GM12878 (cell line): Measurements from ENCODE around the gene FSD1L. TPM values are rescaled to one million over a fixed set of nuclear protein-coding genes. Genes with fewer than 3 reads are reported as not detected.

Experiments used
- ATAC-seq: fragments of 200-7000 bp; cut with Tn5 transposase; 3 replicates; pipeline ENCODE4 v1.9.1; 2020; ENCODE audit warnings: mild to moderate bottlenecking, moderate library complexity
- BruUV-seq: library from RNA; stranded (reverse); fragments of 400-500 nt; replicated peaks from 2 replicates; lab custom pipeline; 2021; lab: Mats Ljungman, UMichigan
- CTCF ChIA-PET: fragments of 300-600 bp; sonication (Branson Sonifier 250); formaldehyde crosslinking; extraction: SDS; loops from one replicate; lab custom pipeline; 2021; ENCODE audit warnings: inconsistent platforms; lab: Yijun Ruan, JAX
- POLR2A ChIA-PET: fragments of 350-600 bp; formaldehyde crosslinking; extraction: SDS; loops from one replicate; lab custom pipeline; 2021; ENCODE audit warnings: inconsistent platforms; lab: Charles Lee
- RAD21 ChIA-PET: fragments of 300-600 bp; sonication (Branson Sonifier 250); formaldehyde crosslinking; loops from one replicate; lab custom pipeline; 2023; ENCODE audit warnings: antibody characterized with exemption; ENCODE audit not compliant: unreplicated experiment; lab: Charles Lee
- SMC1A ChIA-PET: fragments of 300-600 bp; sonication (Branson Sonifier 250); formaldehyde crosslinking; loops from one replicate; lab custom pipeline; 2023; ENCODE audit not compliant: unreplicated experiment, uncharacterized antibody; lab: Charles Lee
- DNase-seq: peaks from one replicate; pipeline ENCODE4 v3.0.0-alpha.2; 2011; ENCODE audit warnings: low read depth, low spot score
- FAIRE-seq: peaks from 3 replicates; lab custom pipeline; 2011; peaks lifted over from hg19 to GRCh38; lab: Jason Lieb, UNC
- H2AFZ ChIP-seq: 2 replicates; pipeline ENCODE4 v1.6.0; 2011; ENCODE audit warnings: low read depth, low read length, control low read depth; ENCODE audit not compliant: control insufficient read depth
- H3K27ac ChIP-seq: 2 replicates; pipeline ENCODE4 v1.5.1; 2011; ENCODE audit warnings: control low read depth; ENCODE audit not compliant: control insufficient read depth, insufficient read depth
- H3K27me3 ChIP-seq, 2 experiments: replicated peaks in 1 of 2; 2 replicates each; pipeline versions ENCODE4 v1.6.0 to v1.6.1; 2011; ENCODE audit warnings: low read length in 1 of 2; ENCODE audit not compliant: control insufficient read depth in 2 of 2, insufficient read depth in 2 of 2
- H3K36me3 ChIP-seq, 2 experiments: 2 replicates each; pipeline ENCODE4 v1.5.1; 2011; ENCODE audit warnings: low read length in 1 of 2; ENCODE audit not compliant: control insufficient read depth in 2 of 2, insufficient read depth in 2 of 2
- H3K4me1 ChIP-seq: 2 replicates; pipeline ENCODE4 v1.6.1; 2011; ENCODE audit warnings: mild to moderate bottlenecking, low read length, moderate library complexity, mixed read lengths; ENCODE audit not compliant: control insufficient read depth, insufficient read depth
- H3K4me2 ChIP-seq: 2 replicates; pipeline ENCODE4 v1.6.0; 2011; ENCODE audit warnings: control low read depth; ENCODE audit not compliant: control insufficient read depth, insufficient read depth
- H3K4me3 ChIP-seq: fragments of 200-600 bp; sonication (generic); 2 replicates; pipeline ENCODE4 v1.5.1; 2016
- H3K79me2 ChIP-seq: 2 replicates; pipeline ENCODE4 v1.6.0; 2011; ENCODE audit warnings: low read length; ENCODE audit not compliant: control insufficient read depth, insufficient read depth
- H3K9ac ChIP-seq: 2 replicates; pipeline ENCODE4 v1.8.0; 2011; ENCODE audit warnings: low read length, control low read depth, mixed read lengths; ENCODE audit not compliant: control insufficient read depth, insufficient read depth
- H3K9me3 ChIP-seq: replicated peaks from 3 replicates; pipeline ENCODE4 v1.5.1; 2011; ENCODE audit warnings: mild to moderate bottlenecking, low read length; ENCODE audit not compliant: control insufficient read depth, insufficient read depth
- H4K20me1 ChIP-seq: 2 replicates; pipeline ENCODE4 v1.6.0; 2011; ENCODE audit not compliant: control insufficient read depth, insufficient read depth
- HDAC2 ChIP-seq: fragments of 200-600 bp; sonication (generic); IDR thresholded peaks from 2 replicates; pipeline ENCODE4 v1.6.1; 2017
- HSF1 ChIP-seq: fragments of 150-350 bp; IDR thresholded peaks from 2 replicates; pipeline ENCODE4 v1.6.1; 2014; ENCODE audit warnings: mild to moderate bottlenecking, low read depth, low read length
- IRF4 ChIP-seq: IDR thresholded peaks from 2 replicates; pipeline ENCODE4 v1.6.1; 2011; ENCODE audit warnings: low read depth, low read length
- MLLT1 ChIP-seq: fragments of 450-650 bp; IDR thresholded peaks from 2 replicates; pipeline ENCODE4 v1.6.1; 2016; ENCODE audit warnings: mild to moderate bottlenecking
- RELA ChIP-seq: fragments of 450-650 bp; IDR thresholded peaks from 2 replicates; pipeline ENCODE4 v1.8.0; 2014; ENCODE audit warnings: borderline replicate concordance; ENCODE audit not compliant: partially characterized antibody
- ZSCAN29 ChIP-seq: fragments of 450-650 bp; IDR thresholded peaks from 2 replicates; pipeline ENCODE4 v1.6.1; 2017; ENCODE audit warnings: mild to moderate bottlenecking, moderate library complexity
- WGBS: methylation state at CpG from one replicate; pipeline ENCODE4 v1.1.6; 2016; ENCODE audit warnings: low lambda C conversion rate; ENCODE audit not compliant: insufficient replicate concordance, insufficient coverage; ENCODE audit errors: missing lambda C conversion rate; 5-methylcytosine and 5-hydroxymethylcytosine counted together
- in situ Hi-C: fragments of 300-500 bp; cut with MboI; formaldehyde crosslinking; loops from 9 replicates; pipeline ENCODE4 v1.14.3; 2018; ENCODE audit warnings: mixed read lengths
- intact Hi-C: fragments of 100-400 bp; cut with micrococcal nuclease; formaldehyde crosslinking; loops from one replicate; pipeline ENCODE4 v1.14.2; 2022; ENCODE audit not compliant: unreplicated experiment
- polyA plus RNA-seq, 11 experiments: library from polyadenylated mRNA; depleted of rRNA in 4 of 11; unstranded in 6 of 11; stranded (reverse) in 5 of 11; fragments of >200 nt; fragmentation: Nextera tagmentation in 4 of 11; fragmentation: Illumina TruSeq in 1 of 11; extraction: Ambion mirVana in 4 of 11; extraction: Trizol in 1 of 11; gene quantifications; 1 replicate in 1 of 11; 2 replicates in 10 of 11; pipeline versions ENCODE4 v1.2.1 to v1.2.3, GENCODE V29; 2011 to 2016; ENCODE audit warnings: inconsistent platforms in 2 of 11, missing spikeins in 2 of 11, low read depth in 1 of 11
- total RNA-seq, 4 experiments: library from RNA; depleted of rRNA in 3 of 4; stranded (reverse); fragments of >200 nt in 3 of 4; fragmentation: Illumina TruSeq in 1 of 4; extraction: Trizol in 1 of 4; gene quantifications; 2 replicates each; pipeline versions ENCODE4 v1.2.1 to v1.2.3, GENCODE V29; 2013 to 2021

Gene FSD1L
- total and polyA plus RNA-seq, 10 of the 15 experiments (the other 5 are each of a cell fraction or from before 2014, with no cell fraction given) = 11.9 to 52.4 (median 17.0) TPM

GRCh38 chr9:105415662-105415980 is 32.2 kb upstream of the FSD1L start:
- no peaks in the 10 kb centered on the region; the same call in 2 of the 3 replicates for H3K9me3 ChIP-seq
- no peak overlapping the region for H3K27ac ChIP-seq
- in situ Hi-C loops = loop anchor here (5.0 kb wide), 3 partner anchors 258 to 638 kb away; no protein-coding TSS in a partner anchor
- intact Hi-C loops = loop anchor here (1.0 to 5.0 kb wide), 5 partner anchors 227 to 635 kb away; partner anchors contain the start of gene ABCA1
- H3K9ac ChIP-seq = no peak overlapping the region
- H3K27me3 ChIP-seq = no peaks in the 10 kb centered on the region
- H3K36me3 ChIP-seq = no peaks in the 10 kb centered on the region
- peaks cover 9% of the 10 kb centered on the region for H3K4me1 ChIP-seq
- no peak overlapping the region for H2AFZ ChIP-seq
- CTCF ChIA-PET = interaction anchor here (0.6 to 7.3 kb wide), 31 partner anchors 10 to 1302 kb away, joined by 3 to 66 read pairs (median 4); no protein-coding TSS in a partner anchor
- no peak overlapping the region for H3K4me3 ChIP-seq
- WGBS = 77% methylated on average over 8 of the region's 8 CpGs
- TF ChIP-seq ZSCAN29 (no peak), HDAC2 (no peak), RELA (no peak), IRF4 (no peak), MLLT1 (0 out of 2 replicates have a peak, but pooled peaks have one; percentile 25), HSF1 (no peak)
- SMC1A ChIA-PET = interaction anchor here (0.6 to 2.6 kb wide), 18 partner anchors 36 to 895 kb away, joined by 3 to 8 read pairs (median 4); partner anchors contain the start of gene SLC44A1
- no peak for ATAC-seq
- H4K20me1 ChIP-seq = no peaks in the 10 kb centered on the region
- no peak for FAIRE-seq
- no peaks in the 10 kb centered on the region for H3K79me2 ChIP-seq
- no peak for DNase-seq
- BruUV-seq = no TSS peak
- RAD21 ChIA-PET = interaction anchor here (0.7 to 3.9 kb wide), 12 partner anchors 27 to 552 kb away, joined by 3 to 22 read pairs (median 3); no protein-coding TSS in a partner anchor
- POLR2A ChIA-PET = interaction anchor here (0.7 kb wide), 1 partner anchor 645 kb away, joined by 9 read pairs; no protein-coding TSS in a partner anchor
- no peak overlapping the region for H3K4me2 ChIP-seq
